Measurements from ENCODE around the gene CHTF18.

DNA sequence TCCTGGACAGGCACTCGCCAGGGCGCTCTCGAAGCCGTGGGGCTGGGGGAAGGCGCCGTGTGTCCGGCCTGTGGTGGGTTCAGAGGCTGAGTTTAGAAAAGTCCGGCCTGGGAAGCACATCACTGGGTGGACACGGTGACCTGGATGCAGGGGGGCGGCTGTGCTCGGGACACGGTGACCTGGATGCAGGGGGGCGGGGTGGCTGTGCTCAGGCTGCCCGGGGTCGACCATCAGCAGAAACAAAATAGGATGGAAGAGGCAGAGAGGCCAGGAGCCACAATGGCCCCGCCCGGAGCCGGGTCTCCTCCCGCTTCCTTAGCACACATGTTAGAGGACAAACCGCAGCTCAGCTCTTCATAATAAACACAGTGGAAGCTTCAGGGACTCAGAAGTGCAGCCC is 55.4 kb downstream of the CHTF18 start:
- no peak for TF ChIP-seq EZH2phosphoT487 (IDR thresholded peaks at IDR 0.05; ENCODE audit: borderline replicate concordance, low read length)
- TF ChIP-seq, protein P1, sequence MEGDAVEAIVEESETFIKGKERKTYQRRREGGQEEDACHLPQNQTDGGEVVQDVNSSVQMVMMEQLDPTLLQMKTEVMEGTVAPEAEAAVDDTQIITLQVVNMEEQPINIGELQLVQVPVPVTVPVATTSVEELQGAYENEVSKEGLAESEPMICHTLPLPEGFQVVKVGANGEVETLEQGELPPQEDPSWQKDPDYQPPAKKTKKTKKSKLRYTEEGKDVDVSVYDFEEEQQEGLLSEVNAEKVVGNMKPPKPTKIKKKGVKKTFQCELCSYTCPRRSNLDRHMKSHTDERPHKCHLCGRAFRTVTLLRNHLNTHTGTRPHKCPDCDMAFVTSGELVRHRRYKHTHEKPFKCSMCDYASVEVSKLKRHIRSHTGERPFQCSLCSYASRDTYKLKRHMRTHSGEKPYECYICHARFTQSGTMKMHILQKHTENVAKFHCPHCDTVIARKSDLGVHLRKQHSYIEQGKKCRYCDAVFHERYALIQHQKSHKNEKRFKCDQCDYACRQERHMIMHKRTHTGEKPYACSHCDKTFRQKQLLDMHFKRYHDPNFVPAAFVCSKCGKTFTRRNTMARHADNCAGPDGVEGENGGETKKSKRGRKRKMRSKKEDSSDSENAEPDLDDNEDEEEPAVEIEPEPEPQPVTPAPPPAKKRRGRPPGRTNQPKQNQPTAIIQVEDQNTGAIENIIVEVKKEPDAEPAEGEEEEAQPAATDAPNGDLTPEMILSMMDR (IDR thresholded peaks at IDR 0.05; ENCODE audit: low read depth, low read length, poor library complexity, severe bottlenecking), result no peak
